OCI-LY1 (cell line): ENCODE results near the gene CDCA7L.

Experiments used
- CTCF ChIP-seq: fragments of 200-600 bp; sonication (generic), shearing (Covaris generic); IDR thresholded peaks from 2 replicates; pipeline ENCODE4 v1.5.1; 2017; ENCODE audit warnings: mild to moderate bottlenecking, antibody characterized with exemption, low read length, moderate library complexity, mixed read lengths
- EZH2 ChIP-seq: fragments of 200-600 bp; sonication (generic), shearing (Covaris generic); IDR thresholded peaks from 2 replicates; pipeline ENCODE4 v1.8.0; 2017; ENCODE audit warnings: borderline replicate concordance, mixed run types, mild to moderate bottlenecking, antibody characterized with exemption, low read length, moderate library complexity, mixed read lengths

- TF ChIP-seq CTCF (no peak), EZH2 (no peak)
Observed at GRCh38 chr7:21903020-21903786, 42.5 kb downstream of the CDCA7L start.
